Colonic mucosa (tissue), 4 donors: ENCODE results near the gene HSD17B12. TPM values are rescaled to one million over a fixed set of nuclear protein-coding genes. Genes with fewer than 3 reads are reported as not detected.

ENCODE experiments used
- DNase-seq: peaks from one replicate; pipeline ENCODE4 v3.0.0-alpha.2; 2020
- H3K27ac ChIP-seq: fragments of 200-600 bp; one replicate; pipeline ENCODE4 v1.8.0; 2021
- H3K27me3 ChIP-seq: fragments of 200-600 bp; one replicate; pipeline ENCODE4 v1.8.0; 2021
- H3K36me3 ChIP-seq: fragments of 200-600 bp; one replicate; pipeline ENCODE4 v1.8.0; 2021
- H3K4me1 ChIP-seq: fragments of 200-600 bp; one replicate; pipeline ENCODE4 v1.8.0; 2021; ENCODE audit warnings: mild to moderate bottlenecking
- H3K4me3 ChIP-seq: fragments of 200-600 bp; one replicate; pipeline ENCODE4 v1.8.0; 2021
- H3K9ac ChIP-seq, 2 donors: one replicate each; pipeline ENCODE4 v1.7.0; 2013; ENCODE audit warnings: control low read depth in 2 of 2, low read depth in 2 of 2, low read length in 2 of 2
- H3K9me3 ChIP-seq: fragments of 200-600 bp; one replicate; pipeline ENCODE4 v1.8.0; 2021
- intact Hi-C: fragments of 100-400 bp; cut with DNase I; formaldehyde crosslinking; loops from one replicate; pipeline ENCODE4 v1.14.1; 2022
- total RNA-seq, 2 donors: library from RNA; stranded (reverse); fragmentation: NEBNext Ultra II Directional in 1 of 2; extraction: Animal tissue kit (Norgen Biotek cat#: 25700) in 1 of 2; gene quantifications; one replicate each; pipeline ENCODE4 v1.2.1, GENCODE V29; 2021
- TF ChIP-seq, protein P1 (sequence below): fragments of 200-600 bp; IDR thresholded peaks from one replicate; pipeline ENCODE4 v1.8.0; 2022; ENCODE audit warnings: antibody characterized with exemption, mild to moderate bottlenecking
- donor health status: healthy.
- donor health status: DM: no; HTN: no; CAD: no.
- donor health status: DM: no; HTN: no; CAD: no.

Gene HSD17B12
- total RNA-seq, 2 donors from 2014 or later = 132 to 159 TPM

- Histone ChIP-seq H3K36me3 (no peaks in the 10 kb centered on the region), H3K4me3 (no peak overlapping the region), H3K9ac (no peak overlapping the region), H3K27me3 (no peaks in the 10 kb centered on the region), H3K9me3 (no peaks in the 10 kb centered on the region), H3K27ac (no peak overlapping the region), H3K4me1 (no peaks in the 10 kb centered on the region)
- TF ChIP-seq, protein P1, sequence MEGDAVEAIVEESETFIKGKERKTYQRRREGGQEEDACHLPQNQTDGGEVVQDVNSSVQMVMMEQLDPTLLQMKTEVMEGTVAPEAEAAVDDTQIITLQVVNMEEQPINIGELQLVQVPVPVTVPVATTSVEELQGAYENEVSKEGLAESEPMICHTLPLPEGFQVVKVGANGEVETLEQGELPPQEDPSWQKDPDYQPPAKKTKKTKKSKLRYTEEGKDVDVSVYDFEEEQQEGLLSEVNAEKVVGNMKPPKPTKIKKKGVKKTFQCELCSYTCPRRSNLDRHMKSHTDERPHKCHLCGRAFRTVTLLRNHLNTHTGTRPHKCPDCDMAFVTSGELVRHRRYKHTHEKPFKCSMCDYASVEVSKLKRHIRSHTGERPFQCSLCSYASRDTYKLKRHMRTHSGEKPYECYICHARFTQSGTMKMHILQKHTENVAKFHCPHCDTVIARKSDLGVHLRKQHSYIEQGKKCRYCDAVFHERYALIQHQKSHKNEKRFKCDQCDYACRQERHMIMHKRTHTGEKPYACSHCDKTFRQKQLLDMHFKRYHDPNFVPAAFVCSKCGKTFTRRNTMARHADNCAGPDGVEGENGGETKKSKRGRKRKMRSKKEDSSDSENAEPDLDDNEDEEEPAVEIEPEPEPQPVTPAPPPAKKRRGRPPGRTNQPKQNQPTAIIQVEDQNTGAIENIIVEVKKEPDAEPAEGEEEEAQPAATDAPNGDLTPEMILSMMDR = no peak
- DNase-seq = no peak
- intact Hi-C loops = no loop called here
These were observed 221.0 kb downstream of the HSD17B12 start for GRCh38 chr11:43901551-43901950.

GRCh38 chr11:43903078-43903477 is 222.5 kb downstream of the HSD17B12 start:
- H3K27me3 ChIP-seq = no peaks in the 10 kb centered on the region
- intact Hi-C loops = no loop called here
- TF ChIP-seq, protein P1 = no peak
- DNase-seq = no peak
- no peak overlapping the region for H3K4me3 ChIP-seq
- no peaks in the 10 kb centered on the region for H3K36me3 ChIP-seq
- no peaks in the 10 kb centered on the region for H3K9me3 ChIP-seq
- no peaks in the 10 kb centered on the region for H3K4me1 ChIP-seq
- no peak overlapping the region for H3K9ac ChIP-seq
- H3K27ac ChIP-seq = no peak overlapping the region

DNA sequence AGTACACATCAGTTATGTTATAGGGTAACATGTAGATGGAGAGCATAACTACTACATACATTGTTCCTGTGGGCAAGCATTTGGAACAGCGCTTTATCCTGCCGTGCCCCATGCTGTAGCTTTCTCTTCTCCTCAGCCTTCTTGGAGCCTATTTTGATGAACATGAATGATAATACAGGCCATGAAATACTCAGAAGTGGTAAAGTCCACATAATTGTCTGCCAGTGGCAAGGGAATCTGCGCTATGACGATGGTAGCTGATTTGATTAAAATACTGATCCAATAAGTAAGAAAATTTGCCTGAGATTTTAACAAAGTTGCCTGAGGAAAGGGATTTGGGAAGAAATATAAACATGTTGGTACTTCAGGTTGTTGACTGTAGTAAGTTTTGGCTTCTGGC is 223.4 kb downstream of the HSD17B12 start:
- H3K9me3 ChIP-seq = no peaks in the 10 kb centered on the region
- no peaks in the 10 kb centered on the region for H3K36me3 ChIP-seq
- H3K9ac ChIP-seq = no peak overlapping the region
- TF ChIP-seq, protein P1 = no peak
- no peak overlapping the region for H3K4me3 ChIP-seq
- H3K27ac ChIP-seq = no peak overlapping the region
- no peak for DNase-seq
- H3K27me3 ChIP-seq = no peaks in the 10 kb centered on the region
- no peaks in the 10 kb centered on the region for H3K4me1 ChIP-seq
- intact Hi-C loops = no loop called here

DNA sequence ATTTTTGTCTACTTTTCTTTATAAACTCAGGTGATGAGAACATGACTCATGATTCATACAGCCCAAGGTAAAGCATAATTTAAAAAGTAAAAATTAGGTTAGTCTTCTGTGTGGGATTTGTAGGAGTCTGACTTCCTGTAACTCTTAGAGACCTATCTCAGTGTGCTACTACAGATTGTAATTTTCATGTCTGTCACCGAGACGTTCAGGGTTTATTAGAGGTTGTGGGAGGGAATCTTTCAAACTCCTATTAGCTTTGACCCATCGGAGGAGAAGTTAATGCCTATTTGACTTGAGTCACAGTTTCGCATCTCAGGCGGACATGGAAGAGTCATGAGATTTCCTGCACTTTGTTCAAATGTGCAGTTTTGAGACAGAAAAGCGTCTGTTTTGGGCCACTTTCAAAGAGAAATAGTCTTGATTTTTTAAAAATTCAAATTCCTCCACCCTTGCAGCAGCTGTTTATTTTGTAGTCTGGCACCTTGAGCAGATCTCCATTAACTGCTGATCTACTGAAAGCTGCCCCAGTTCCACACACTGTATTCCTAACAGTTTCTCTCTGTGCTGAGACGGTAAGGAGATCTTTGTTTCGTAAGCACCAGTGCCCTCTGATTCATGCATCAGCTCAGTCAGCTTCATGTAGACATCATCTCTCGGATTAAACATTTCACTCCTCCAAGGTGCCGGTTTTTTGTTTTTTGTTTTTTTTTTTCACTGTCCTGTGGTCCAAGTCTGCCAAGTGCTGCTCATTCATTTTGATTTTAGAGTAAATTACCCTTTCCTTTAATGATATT is 224.4 kb downstream of the HSD17B12 start:
- Histone ChIP-seq H3K9me3 (no peaks in the 10 kb centered on the region), H3K27ac (no peak overlapping the region), H3K4me1 (no peaks in the 10 kb centered on the region), H3K4me3 (no peak overlapping the region), H3K9ac (no peak overlapping the region), H3K27me3 (no peaks in the 10 kb centered on the region), H3K36me3 (no peaks in the 10 kb centered on the region)
- TF ChIP-seq, protein P1 = no peak
- intact Hi-C loops = no loop called here
- DNase-seq = no peak

DNA sequence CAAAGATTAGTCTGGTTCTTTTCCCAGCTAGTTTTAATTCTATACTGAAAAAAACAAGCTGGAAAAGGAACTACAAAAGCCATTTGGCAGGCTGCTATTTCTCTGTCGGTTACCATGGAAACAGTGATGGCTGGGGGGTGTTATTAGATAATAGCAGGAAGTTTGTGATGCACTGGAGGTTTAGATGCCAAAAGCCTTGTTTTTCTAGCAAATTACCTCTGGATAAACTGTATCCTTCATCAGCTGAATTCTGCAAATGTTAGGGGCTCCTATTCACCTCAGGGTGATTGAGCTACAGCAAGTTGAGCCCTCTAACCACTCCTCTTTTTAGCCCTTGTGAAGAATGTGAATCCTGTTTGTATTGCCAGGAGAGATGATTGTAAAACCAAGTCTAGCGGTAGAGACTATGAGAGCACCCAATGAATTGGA is 225.3 kb downstream of the HSD17B12 start:
- Histone ChIP-seq H3K27ac (no peak overlapping the region), H3K4me3 (no peak overlapping the region), H3K36me3 (no peaks in the 10 kb centered on the region), H3K4me1 (no peaks in the 10 kb centered on the region), H3K27me3 (no peaks in the 10 kb centered on the region), H3K9me3 (no peaks in the 10 kb centered on the region), H3K9ac (no peak overlapping the region)
- TF ChIP-seq, protein P1 = no peak
- intact Hi-C loops = no loop called here
- no peak for DNase-seq

Other genes with a start within 250 kb of the HSD17B12 start
- gene ALKBH3, start 200.1 kb downstream of the HSD17B12 start, total RNA-seq = 10 to 100 TPM; 22.5 to 26.9 TPM